HG03565 (cell line): ENCODE data around the gene TXN2.

Source experiments
- ATAC-seq: cut with Tn5 transposase; IDR thresholded peaks from one replicate; pipeline ENCODE4 v1.9.1; 2021; ENCODE audit warnings: mild to moderate bottlenecking, moderate library complexity; ENCODE audit not compliant: unreplicated experiment

TXN2 gene

DNA sequence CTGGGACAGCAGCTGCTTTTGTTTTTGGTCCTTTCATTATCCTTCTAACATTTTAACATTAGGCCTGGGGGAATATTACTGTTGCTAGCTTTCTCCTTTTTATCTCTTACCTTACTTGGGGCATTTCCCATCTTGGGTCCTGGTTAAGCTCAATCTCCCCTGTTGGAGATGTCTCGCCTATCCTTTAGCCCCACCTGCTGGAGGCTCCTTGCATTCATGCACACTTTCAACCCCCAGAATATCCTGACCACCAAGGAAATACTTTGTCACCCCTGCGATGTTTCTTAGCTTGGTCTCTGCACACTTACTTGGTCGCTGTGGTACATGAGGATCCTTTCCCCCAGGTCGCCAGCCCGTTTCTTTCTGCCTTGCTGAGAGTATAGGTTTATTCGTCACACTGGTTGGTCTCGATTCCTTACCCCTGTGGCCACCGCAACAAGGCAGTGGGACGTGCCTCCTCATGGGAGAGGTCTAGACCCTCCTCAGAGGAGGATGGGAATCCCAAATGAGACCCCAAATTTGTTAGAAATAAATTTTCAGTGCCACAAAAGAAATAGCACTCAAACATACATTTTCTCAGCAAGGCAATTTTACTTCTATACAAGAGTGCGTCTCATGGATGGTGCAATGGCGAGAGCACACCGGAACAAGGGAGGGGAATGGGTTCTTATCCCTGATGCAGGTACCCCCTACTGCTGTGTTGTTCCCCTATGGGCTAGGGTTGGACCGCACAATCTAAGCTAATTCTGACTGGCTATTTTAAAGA lies 5.4 kb upstream of the TXN2 start:
- no peak for ATAC-seq

DNA sequence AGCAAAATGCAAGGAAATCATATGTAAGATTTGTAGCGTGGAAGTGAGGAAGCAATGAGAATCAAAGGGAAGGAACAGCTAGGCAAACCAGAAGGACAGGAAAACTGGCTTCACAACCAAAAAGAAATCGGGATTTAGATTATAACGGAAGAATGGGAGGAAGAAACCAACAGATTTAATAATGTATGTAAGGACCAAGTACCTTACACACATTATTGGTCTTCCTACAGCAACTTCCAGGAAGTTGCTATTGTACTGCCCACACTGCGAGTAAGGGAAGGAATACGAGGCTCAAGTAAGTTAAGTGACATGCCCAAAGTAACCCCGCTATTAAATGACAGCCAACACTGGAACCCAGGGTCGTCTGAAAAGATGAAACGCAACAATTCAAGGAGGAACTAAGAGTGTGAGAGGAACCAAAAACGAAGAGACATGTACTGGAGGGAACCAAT lies 473 bp downstream of the TXN2 start:
- ATAC-seq, result no peak

DNA sequence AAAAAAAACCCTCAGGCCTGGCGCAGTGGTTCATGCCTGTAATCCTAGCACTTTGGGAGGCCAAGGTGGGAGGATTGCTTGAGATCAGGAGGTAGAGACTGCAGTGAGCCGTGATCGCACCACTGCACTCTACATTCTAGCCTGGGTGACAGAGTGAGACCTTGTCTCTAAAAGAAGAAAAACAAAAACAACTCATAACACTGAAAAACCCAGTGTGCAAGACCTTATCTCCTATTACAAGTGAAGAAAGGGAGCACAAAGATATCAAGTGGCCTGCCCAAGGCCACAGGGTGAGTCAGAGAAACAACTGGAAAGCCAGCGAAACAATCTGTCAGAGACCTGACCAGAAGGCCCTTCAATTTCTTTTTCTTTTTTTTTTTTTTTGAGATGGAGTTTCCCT lies 2.5 kb downstream of the TXN2 start:
- ATAC-seq, result no peak

DNA sequence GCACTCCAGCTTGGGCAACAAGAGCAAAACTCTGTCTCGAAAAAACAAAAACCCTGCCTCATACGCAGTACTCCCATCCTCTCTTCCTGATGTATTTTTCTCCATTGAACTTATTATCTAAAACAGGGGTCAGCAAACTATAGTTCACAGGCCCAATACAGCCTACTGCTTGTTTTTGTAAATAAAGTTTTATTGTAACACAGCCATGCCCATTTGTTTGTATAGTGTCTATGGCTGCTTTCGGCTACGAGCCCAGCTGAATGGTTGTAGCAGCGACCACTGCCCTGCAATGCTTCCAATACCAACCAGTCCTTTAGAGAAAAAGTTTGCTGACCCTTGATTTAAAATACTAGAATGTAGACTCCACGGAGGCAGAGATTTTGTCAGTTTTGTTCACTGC lies 6.1 kb downstream of the TXN2 start:
- no peak for ATAC-seq

DNA sequence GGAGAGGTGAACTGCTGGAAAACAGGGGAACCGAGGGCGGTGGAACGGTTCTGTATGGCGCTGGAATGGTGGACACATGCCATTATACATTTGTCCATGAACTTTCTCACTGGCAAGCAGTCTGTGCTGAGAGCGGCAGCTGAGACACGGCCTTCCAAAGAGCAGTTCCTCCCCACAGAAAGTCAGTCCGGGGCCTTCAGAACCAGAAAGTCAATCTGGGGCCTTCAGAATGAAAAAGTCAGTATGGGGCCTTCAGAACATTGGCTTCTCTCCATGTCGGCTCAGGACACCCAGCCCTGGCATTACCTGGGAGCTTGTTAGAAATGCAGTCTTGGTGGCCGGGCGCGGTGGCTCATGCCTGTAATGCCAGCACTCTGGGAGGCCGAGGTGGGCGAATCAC lies 8.8 kb downstream of the TXN2 start:
- ATAC-seq, result no peak

DNA sequence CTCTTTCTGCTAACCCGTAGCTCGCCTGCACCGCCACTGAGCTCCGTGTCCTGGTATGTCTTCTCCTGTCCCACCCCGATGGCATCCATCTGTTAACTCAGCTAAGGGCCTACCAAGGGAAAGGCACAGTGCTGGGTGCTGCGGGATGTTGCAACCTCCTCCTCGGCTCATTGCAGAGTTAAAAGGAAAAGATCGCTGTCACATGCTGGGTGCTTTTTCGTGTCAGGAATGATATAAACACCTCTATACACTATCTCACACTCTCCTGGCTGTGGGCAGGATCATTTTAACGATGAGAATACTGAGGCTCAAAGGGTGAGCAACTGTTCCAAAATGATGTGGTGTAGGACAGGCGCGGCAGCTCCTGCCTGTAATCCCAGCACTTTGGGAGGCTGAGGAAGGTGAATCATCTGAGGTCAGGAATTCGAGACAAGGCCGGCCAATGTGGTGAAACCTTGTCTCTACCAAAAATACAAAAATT lies 10.1 kb downstream of the TXN2 start:
- no peak for ATAC-seq

DNA sequence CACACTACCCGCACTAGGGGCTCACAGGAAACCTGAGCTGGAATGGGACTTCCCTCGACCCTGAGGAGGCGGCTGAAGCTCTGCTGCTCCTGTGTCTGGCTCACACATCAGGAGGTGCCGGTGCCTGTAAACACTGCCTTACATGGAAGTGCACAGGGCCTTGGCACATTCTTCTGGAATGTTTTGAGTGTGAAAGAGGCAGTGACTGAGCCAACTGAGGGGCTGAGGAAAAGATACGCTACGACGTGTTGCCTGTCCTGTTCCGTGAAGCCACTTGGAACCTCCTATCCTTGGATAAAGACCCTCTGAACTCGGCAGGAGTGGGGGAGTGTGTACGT lies 10.5 kb downstream of the TXN2 start:
- no peak for ATAC-seq

DNA sequence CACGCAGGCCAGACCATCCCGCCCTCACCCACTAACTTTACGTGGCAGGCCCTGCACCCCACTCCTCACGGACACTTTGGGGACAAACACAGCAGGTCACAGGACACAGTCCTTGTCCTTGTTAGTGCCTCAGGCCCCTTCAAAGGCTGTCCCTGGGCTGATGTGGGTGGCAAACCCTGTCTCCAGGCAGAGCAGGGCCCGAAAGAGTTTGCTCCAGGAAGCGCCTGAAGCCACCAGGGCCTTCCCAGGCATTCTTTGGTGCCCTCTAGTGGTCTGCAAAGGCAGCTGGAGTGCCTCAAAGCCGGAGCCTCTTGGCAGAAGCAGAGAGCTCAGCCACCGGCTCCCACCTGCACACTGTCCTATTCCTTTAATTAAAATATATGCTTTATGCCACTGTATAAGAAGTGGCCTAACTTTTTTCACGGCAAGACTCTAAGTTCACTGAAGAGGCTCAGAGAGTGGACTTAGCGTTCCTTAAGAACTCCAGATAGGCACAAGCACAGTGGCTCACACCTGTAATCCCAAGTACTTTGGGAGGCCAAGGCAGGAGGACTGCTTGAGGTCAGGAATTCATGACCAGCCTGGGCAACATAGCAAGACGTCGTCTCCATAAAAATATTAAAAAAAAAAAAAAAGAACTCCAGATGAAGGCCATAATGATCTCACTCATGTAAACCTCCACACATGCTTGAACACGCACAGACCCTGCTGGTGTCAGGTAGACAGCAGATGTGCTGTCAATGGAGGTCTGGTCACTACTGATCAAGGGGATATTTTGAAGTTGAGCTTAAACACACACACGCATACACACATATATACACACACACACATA lies 11.1 kb downstream of the TXN2 start:
- ATAC-seq, result no peak

DNA sequence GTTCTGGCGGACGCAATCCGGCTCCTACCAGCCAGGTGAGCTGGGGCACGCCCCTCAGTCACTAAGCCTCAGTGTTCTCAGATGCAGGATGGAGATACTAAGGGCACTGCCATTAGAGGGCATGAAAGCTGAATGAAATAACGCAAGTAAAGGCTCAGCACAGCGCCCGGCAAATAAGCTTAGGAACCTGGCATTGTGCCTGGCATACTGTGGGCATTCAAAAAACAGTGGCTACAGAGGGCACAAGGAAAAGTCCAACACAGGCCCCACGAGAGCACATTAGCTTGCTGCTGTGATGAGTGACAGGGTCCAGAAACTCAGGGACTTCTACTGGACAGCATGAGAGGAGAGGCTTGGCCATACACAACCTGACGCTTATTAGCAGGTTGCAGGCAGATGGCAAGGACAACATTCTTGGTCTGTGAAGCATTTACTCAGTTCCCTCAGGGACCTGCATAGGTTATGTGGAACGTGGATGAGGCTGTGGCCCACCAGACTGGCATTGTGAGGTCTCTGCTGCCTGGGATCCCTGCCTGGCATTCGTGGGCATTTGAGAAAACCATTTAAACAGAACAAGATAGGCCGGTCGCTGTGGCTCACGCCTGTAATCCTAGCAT lies 12.2 kb downstream of the TXN2 start:
- ATAC-seq, result no peak

DNA sequence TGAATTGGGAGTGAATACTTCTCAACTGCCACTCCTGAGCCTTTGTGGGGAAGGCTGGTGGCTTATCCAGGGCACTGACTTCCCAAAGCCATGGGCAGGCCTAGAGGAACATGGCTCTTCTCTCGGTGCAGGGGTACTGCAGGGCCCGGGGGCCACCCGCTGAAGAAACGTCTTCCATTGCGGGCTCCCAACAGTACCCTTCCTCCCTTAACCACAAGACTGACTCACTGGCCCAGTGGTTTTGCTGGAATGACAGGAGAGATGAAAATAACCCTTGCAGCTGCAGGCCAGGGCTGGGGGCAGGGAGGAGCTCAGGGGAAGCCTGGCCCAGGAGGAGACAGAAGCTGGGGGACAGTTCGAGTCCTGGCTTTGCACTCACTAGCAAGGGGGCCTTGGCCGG lies 13.5 kb downstream of the TXN2 start:
- no peak for ATAC-seq

DNA sequence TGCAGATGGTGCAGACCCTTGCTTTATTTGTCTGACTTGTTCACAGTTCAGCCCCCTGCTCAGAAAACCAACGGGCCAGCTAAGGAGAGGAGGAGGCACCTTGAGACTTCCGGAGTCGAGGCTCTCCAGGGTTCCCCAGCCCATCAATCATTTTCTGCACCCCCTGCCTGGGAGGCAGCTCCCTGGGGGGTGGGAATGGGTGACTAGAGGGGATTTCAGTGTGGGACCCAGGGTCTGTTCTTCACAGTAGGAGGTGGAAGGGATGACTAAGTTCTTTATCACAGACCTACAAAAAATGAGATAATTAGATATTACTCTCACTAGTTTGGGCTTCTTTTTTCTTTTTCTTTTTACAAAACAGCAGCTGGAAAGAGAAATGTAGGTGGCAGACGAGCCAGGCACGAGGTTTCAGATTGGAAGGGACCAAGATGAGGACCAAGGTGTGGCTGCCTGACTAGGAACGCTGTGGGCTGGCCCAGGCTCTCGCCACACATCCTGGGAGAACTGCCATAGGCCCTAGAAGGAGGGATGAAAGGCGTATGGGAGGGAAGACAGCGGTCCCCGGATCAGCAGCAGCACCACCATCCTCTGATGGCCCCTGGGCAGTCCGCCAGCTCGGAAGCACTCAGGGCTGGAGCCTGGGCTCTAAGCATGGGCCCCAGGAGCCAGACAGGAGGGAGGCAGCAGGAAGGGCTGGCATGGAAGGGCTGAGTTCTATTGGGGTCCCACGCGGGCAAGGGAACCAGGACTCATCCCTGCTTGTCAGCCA lies 14.2 kb downstream of the TXN2 start:
- ATAC-seq, result no peak

DNA sequence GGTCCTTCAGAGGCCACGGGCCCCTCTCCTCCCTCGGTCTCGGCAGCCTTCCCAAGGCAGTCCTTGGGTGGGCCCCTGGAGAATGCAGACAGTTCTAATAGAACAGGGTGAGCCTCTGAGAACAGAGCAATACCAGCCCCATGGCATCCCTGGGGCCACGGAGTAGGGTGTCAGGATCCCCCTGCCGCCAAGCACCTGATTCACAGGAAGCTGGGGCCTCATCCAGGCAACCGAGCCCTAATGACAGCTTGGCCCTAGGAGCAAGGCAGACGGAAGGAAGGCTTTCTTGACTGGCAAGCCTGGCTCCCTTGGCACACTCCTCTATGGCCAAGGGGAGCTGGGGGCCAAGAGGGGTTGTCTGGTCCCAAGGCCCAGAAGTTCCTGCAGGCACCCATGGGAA lies 15.2 kb downstream of the TXN2 start:
- ATAC-seq, result no peak

DNA sequence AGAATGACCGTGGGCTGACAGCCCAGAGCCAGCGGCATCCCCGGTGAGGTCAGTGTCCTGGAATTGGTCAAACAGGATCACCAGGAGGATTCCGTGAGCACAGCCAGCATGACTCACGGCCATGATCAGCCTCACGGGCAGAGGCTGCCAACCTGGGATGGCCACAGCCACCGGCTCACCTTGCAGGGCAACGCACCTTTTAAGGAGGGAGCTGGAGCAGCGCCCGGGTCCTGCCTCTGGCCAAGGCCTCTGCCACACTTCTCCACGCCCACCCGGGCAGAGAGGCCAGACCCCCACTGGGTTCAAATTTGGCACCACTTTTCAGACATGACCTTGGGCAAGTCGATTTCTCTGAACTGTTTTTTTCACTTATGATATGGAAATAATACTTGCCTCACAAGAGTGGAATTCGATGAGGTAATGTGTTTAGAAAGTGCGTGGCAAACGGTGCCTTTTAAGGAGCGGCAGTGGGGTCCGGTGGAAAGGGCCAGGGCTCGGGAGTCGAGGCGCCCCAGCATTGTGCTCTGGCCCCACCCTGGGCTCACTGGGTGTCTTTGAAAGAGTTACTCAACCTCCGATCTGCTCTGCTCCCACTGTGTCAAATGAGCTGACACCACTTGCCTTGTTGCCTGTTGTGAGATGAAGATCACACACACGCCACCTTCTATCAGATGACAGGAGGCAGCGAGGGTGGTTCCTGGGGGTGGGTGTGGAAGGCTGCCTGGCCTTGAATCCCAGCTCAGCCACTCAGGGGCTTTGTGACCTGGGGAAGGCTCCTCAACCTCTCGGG lies 16.0 kb downstream of the TXN2 start:
- ATAC-seq, result no peak

DNA sequence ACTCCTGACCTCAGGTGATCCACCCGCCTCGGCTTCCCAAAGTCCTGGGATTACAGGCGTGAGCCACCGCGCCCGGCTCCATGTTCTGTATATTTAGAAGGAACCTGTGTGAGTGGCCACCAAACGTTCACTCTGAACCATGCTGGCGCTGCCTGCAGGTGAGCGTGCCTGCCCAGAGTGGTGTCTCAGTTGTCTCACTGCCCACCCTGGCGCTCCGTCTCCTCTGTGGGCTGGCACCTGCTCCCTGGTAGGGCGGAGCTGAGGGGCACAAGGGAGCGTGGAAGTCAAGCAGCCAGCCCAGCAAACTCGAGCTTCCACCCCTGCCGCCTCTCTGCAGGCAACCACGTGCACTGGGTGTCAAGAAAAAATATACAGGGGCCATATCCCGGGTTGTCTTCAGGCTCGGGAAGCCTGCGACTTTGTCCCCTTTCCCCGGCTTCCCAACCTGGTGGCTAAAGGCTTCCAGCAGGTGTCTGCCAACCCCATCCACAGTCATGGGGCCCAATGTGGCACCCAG lies 16.7 kb downstream of the TXN2 start:
- ATAC-seq, result no peak

DNA sequence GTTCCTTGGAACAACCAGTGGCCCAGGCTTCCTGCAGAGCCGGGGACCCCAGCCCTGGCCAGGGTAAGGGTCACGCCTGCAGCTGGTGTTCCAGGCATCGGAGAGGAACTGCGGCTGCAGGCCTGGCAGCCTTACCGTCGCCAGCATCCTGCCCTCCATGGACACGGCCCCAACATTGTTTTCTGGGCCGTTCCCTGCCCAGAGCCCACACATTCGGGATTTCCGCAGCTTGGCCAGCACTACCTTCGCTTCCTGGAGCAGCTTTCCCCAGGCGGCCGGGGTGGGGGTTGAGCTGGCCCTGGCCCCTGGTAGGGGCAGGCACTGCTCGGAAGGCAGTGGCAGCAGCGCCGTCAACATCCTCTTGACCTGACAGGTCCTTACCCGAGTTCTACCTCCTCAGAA lies 17.7 kb downstream of the TXN2 start:
- no peak for ATAC-seq

DNA sequence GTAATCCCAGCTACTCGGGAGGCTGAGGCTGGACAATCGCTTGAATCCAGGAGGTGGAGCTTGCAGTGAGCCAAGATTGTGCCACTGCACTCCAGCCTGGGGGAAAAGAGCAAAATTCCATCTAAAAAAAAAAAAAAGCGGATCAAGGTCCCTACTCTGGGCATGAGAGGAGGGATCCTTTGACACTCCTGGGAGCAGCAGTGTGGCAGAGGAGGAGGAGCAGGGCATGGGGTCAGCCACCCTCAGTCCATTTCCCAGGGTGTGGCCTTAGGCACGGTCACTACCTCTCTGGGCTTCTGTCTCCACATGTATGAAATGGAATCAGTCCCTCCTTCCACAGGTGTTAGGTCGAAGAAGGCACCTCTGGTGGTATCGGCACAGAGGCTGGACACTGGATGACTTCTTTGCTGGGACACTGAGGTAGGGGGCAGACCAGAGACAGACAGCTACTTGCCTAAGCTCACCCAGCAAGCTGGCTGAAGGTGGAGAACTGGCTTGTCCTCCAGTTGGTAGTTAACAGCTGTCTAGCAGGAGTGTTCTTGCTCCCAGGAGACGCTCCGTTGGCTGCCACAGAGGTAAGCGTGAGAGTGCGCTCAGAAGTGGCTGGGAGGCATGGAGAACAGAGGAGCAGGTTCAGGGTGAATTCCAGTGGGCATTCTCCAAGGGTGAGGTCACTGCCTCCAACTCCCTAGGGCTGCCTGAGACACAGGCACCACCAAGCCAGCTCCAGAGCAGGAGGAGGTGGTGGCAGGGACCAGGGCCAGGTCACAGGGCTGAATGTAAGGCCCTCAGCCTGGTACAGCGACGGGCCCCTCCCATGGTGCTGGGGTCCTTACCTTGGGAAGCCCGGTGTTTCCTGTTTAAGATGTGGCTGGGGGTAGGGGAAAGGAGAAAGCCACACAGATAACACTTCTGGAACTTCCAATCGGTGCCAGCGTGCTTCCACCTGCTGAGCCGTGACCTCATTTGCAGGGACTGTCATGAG lies 19.5 kb downstream of the TXN2 start:
- ATAC-seq, result no peak

DNA sequence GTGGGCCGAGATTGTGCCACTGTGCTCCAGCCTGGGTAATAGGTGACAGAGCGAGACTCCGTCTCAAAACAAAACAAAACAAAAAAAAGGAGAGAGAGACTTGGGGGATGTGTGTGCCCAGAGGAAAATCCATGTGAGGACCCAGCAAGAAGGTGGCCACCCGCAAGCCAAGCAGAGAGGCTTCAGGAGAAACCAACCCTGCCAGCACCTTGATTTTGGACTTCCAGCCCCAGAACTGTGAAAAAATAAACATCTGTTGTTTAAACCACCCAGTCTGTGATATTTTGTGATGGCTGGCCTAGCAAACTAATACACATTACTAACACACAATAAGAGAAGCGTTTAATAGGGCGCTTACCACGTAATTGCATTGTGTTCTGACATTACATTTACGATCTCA lies 21.2 kb downstream of the TXN2 start:
- no peak for ATAC-seq

DNA sequence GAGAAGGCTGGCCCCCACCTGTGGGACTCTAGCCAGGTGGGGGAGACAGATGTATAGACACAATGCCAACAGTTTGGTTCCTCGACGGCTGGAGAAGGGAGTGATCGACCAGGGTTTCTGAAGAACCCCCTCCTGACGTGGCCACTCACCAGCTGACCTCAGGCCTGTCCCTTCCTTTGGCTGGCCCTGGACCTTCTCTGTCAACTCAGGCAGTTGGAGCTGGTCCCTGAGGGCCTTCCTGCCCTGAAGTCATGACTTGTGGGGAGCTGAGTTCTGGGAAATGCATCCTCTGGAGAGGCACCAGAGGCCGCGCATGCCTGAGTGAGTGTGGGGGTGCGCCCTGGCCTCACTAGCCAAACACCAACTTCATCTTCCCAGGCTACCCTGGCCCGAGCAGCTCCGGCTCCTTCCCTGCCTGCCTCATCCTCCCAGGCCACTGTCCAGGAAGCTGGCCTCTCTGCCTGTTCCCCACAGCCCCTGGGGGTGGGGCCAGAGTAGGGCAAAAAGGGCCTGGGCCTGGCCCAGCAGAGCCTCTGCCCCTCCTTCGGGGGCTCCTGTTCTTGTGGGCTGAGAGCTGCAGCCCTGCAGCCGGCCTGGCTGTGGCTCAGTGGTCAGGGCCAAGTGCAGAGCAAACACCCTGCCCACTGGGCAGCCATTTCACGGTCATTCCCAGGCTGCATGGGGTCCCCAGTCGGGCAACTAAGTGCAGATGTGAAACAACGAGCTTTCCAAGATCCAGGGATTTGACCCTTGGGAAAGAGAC lies 23.6 kb downstream of the TXN2 start:
- no peak for ATAC-seq
